GM18507 (cell line): ENCODE measurements around the gene WDR18.

Experiments used
- DNase-seq: peaks from one replicate; pipeline ENCODE4 v3.0.0; 2011; ENCODE audit warnings: low read depth; ENCODE audit not compliant: insufficient read length; ENCODE audit errors: extremely low spot score
- FAIRE-seq: peaks from 2 replicates; lab custom pipeline; 2011; peaks lifted over from hg19 to GRCh38; lab: Jason Lieb, UNC

The WDR18 gene

GRCh38 chr19:962683-963400 lies 21.3 kb upstream of the WDR18 start:
- DNase-seq: no peak
- no peak for FAIRE-seq

- DNase-seq (no peak), FAIRE-seq (no peak)
These were observed 20.6 kb upstream of the WDR18 start for GRCh38 chr19:963486-963951.

- DNase-seq (no peak), FAIRE-seq (no peak)
These were observed 20.0 kb upstream of the WDR18 start for GRCh38 chr19:964116-964520.

GRCh38 chr19:964761-965694 lies 19.1 kb upstream of the WDR18 start:
- FAIRE-seq: no peak
- no peak for DNase-seq

GRCh38 chr19:966485-967088 lies 17.6 kb upstream of the WDR18 start:
- FAIRE-seq: no peak
- DNase-seq: no peak

GRCh38 chr19:970695-971094 lies 13.4 kb upstream of the WDR18 start:
- FAIRE-seq (no peak), DNase-seq (no peak)

- FAIRE-seq (no peak), DNase-seq (no peak)
These were observed 12.3 kb upstream of the WDR18 start for GRCh38 chr19:971795-972194.

- FAIRE-seq: no peak
- DNase-seq: no peak
These were observed 11.9 kb upstream of the WDR18 start for GRCh38 chr19:972281-972680.

- DNase-seq (no peak), FAIRE-seq (no peak)
These were observed 10.2 kb upstream of the WDR18 start for GRCh38 chr19:973726-974563.

- FAIRE-seq: no peak
These were observed 9.4 kb upstream of the WDR18 start for GRCh38 chr19:974564-975257.

GRCh38 chr19:976476-976875 lies 7.7 kb upstream of the WDR18 start:
- FAIRE-seq: no peak
- no peak for DNase-seq

More at GRCh38 chr19:974564-975257, 9.4 kb upstream of the WDR18 start:
- no peak for DNase-seq

GRCh38 chr19:977058-977464 lies 7.1 kb upstream of the WDR18 start:
- FAIRE-seq (no peak), DNase-seq (no peak)

- no peak for FAIRE-seq
- no peak for DNase-seq
These were observed 4.8 kb upstream of the WDR18 start for GRCh38 chr19:979318-979741.

- no peak for FAIRE-seq
These were observed 3.8 kb upstream of the WDR18 start for GRCh38 chr19:980133-980998.

GRCh38 chr19:982567-983170 lies 1.5 kb upstream of the WDR18 start:
- FAIRE-seq (peak; percentile 26), DNase-seq (peak; percentile 86)

More at GRCh38 chr19:980133-980998, 3.8 kb upstream of the WDR18 start:
- no peak for DNase-seq

GRCh38 chr19:986083-986482 lies 1.9 kb downstream of the WDR18 start:
- no peak for FAIRE-seq
- no peak for DNase-seq

- FAIRE-seq (no peak), DNase-seq (no peak)
These were observed 3.9 kb downstream of the WDR18 start for GRCh38 chr19:988081-988480.
